K562 (cell line): ENCODE measurements around the gene KPTN. TPM values are rescaled to one million over a fixed set of nuclear protein-coding genes. Genes with fewer than 3 reads are reported as not detected.

Experiments
- BDP1 ChIP-seq: IDR thresholded peaks from 3 replicates; pipeline ENCODE4 v1.6.1; 2011; ENCODE audit not compliant: insufficient read length, insufficient read depth
- CCNT2 ChIP-seq: IDR thresholded peaks from 2 replicates; pipeline ENCODE4 v1.6.1; 2011; ENCODE audit warnings: borderline replicate concordance, low read depth, mild to moderate bottlenecking, moderate library complexity, mixed read lengths, low read length; ENCODE audit not compliant: insufficient read length; ENCODE audit errors: extremely low read depth
- CHD1 ChIP-seq: fragments of 200-600 bp; sonication (generic); IDR thresholded peaks from one replicate; pipeline ENCODE4 v1.6.1; 2012; ENCODE audit warnings: mild to moderate bottlenecking, moderate library complexity, low read length, inconsistent platforms
- DACH1 ChIP-seq: fragments of 450-650 bp; IDR thresholded peaks from 2 replicates; pipeline ENCODE4 v1.6.1; 2018; ENCODE audit not compliant: partially characterized antibody
- DPF2 ChIP-seq: fragments of 450-650 bp; IDR thresholded peaks from 2 replicates; pipeline ENCODE4 v1.6.1; 2016
- ETV1 ChIP-seq: fragments of 450-650 bp; conservative IDR thresholded peaks from 2 replicates; pipeline ENCODE4 v1.6.1; 2016; ENCODE audit warnings: missing genetic modification characterization, control low read depth, low read depth, missing compliant biosample characterization
- MAZ ChIP-seq, 2 experiments: fragments of 450-650 bp in 1 of 2; sonication (generic) in 1 of 2; formaldehyde crosslinking; IDR thresholded peaks in 1 of 2; conservative IDR thresholded peaks in 1 of 2; 2 replicates each; pipeline versions ENCODE4 v1.4.0 to v1.5.0; 2020; ENCODE audit warnings: mild to moderate bottlenecking in 1 of 2, missing genetic modification reagents in 1 of 2
- MTF1 ChIP-seq: fragments of 250-450 bp; sonication (Bioruptor Pico); IDR thresholded peaks from 2 replicates; pipeline ENCODE4 v1.9.0; 2021; ENCODE audit warnings: moderate library complexity, mild to moderate bottlenecking, inconsistent platforms, borderline replicate concordance
- PCBP1 ChIP-seq: fragments of 200-400 bp; formaldehyde crosslinking; IDR thresholded peaks from 2 replicates; pipeline ENCODE4 v1.6.1; 2018; ENCODE audit warnings: mild to moderate bottlenecking, low read depth, low read length; ENCODE audit not compliant: poor library complexity, severe bottlenecking
- RBFOX2 ChIP-seq: fragments of 200-400 bp; formaldehyde crosslinking; IDR thresholded peaks from 2 replicates; pipeline ENCODE4 v1.6.1; 2017; ENCODE audit warnings: low read depth, mild to moderate bottlenecking, low read length, moderate library complexity
- SETDB1 ChIP-seq: IDR thresholded peaks from one replicate; pipeline ENCODE4 v1.6.1; 2012; ENCODE audit warnings: low read length, control low read depth, inconsistent platforms
- SMAD2 ChIP-seq: fragments of 150-350 bp; IDR thresholded peaks from 2 replicates; pipeline ENCODE4 v1.6.1; 2014; ENCODE audit warnings: low read depth, mild to moderate bottlenecking, low read length
- WHSC1 ChIP-seq: IDR thresholded peaks from one replicate; pipeline ENCODE4 v1.6.1; 2012; ENCODE audit warnings: low read length, control low read depth, inconsistent platforms
- ZNF561 ChIP-seq: fragments of 450-650 bp; formaldehyde crosslinking; conservative IDR thresholded peaks from 2 replicates; pipeline ENCODE4 v1.4.0; 2020; ENCODE audit warnings: mild to moderate bottlenecking, moderate library complexity
- ZNF644 ChIP-seq: fragments of 200-800 bp; sonication (Bioruptor generic); IDR thresholded peaks from 2 replicates; pipeline ENCODE4 v1.6.1; 2016; ENCODE audit warnings: low read depth, missing genetic modification characterization, missing compliant biosample characterization
- ZNF695 ChIP-seq: fragments of 450-650 bp; formaldehyde crosslinking; IDR thresholded peaks from 2 replicates; pipeline ENCODE4 v1.4.0; 2020; ENCODE audit warnings: mild to moderate bottlenecking, moderate library complexity
- ZNF75A ChIP-seq: fragments of 450-650 bp; formaldehyde crosslinking; IDR thresholded peaks from 2 replicates; pipeline ENCODE4 v1.4.0; 2020; ENCODE audit warnings: mild to moderate bottlenecking
- ZNF76 ChIP-seq: fragments of 250-450 bp; sonication (Bioruptor Pico); IDR thresholded peaks from 2 replicates; pipeline ENCODE4 v1.4.0; 2020; ENCODE audit warnings: mild to moderate bottlenecking, moderate library complexity, borderline replicate concordance
- polyA plus RNA-seq, 8 experiments: library from polyadenylated mRNA; depleted of rRNA in 4 of 8; stranded (reverse) in 5 of 8; unstranded in 3 of 8; fragments of >200 nt; fragmentation: Nextera tagmentation in 2 of 8; fragmentation: Illumina TruSeq in 1 of 8; extraction: Ambion mirVana in 2 of 8; extraction: Trizol in 1 of 8; gene quantifications; 2 replicates each; pipeline versions ENCODE4 v1.2.1 to v1.2.3, GENCODE V29; 2011 to 2014; ENCODE audit warnings: inconsistent platforms in 1 of 8, missing spikeins in 1 of 8
- total RNA-seq, 7 experiments: library from RNA; depleted of rRNA in 6 of 7; stranded (reverse); fragments of >200 nt in 6 of 7; fragmentation: Illumina TruSeq in 2 of 7; extraction: Trizol in 2 of 7; gene quantifications; 2 replicates each; pipeline versions ENCODE4 v1.2.1 to v1.2.3, GENCODE V29; 2011 to 2021; ENCODE audit warnings: low replicate concordance in 1 of 7
- TF ChIP-seq, protein P1 (sequence below): sonication (generic); formaldehyde crosslinking; IDR thresholded peaks from 2 replicates; pipeline ENCODE4 v1.8.0; 2023; ENCODE audit warnings: missing genetic modification reagents, mild to moderate bottlenecking, borderline replicate concordance
- TF ChIP-seq, protein P2 (sequence below), 2 experiments: IDR thresholded peaks; 2 replicates each; pipeline ENCODE4 v1.6.1; 2011; ENCODE audit warnings: borderline replicate concordance in 1 of 2, control low read depth in 1 of 2, low read depth in 1 of 2, low read length in 1 of 2, mild to moderate bottlenecking in 1 of 2, mixed read lengths in 1 of 2, moderate library complexity in 1 of 2; ENCODE audit not compliant: insufficient read depth in 1 of 2, insufficient read length in 1 of 2, poor library complexity in 1 of 2, severe bottlenecking in 1 of 2; ENCODE audit errors: extremely low read depth in 1 of 2

KPTN gene
- total and polyA plus RNA-seq, 9 of the 15 experiments (the other 6 are each of a cell fraction or from before 2014, with no cell fraction given): 0.56 to 18.2 (median 8.5) TPM

DNA sequence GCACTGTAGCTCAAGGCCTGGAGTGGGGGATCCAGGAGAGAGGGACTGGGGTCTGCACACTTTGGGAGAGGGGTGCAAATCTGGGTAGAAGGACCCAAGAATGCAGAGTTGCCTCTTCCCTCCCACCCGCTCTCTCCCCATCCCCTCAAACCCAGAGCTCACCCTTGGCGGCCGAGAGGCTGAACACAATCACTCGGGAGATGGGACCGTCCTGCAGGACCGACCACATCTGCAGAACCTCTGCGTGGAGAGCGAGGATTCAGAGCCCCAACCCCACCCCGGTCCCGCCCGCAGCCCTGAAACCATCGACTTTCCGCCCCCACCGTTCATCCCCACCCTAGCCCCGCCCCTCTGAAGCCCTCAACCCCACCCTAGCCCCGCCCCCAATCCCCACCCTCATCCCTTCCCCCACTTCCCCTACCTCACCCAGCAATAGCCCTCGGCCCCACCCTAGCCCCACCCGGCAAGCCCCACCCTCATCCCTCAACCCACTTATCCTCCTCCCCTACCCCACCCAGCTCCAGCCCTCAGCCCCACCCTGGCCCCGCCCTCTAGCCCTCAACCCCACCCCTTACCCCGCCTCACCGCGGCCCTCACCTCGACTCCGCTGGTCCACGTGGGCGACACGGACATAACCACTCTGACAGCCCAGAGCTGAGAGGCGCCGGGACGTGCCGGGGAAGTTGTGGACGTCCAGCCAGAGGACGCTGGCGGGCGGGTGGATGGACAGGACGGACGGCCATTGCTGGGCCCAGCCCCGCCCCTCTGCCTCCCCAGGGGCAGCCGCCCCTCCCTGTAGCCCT is 4.1 kb downstream of the KPTN start (continued):
- TF ChIP-seq ZNF561 (CRISPR knock-in tag): no peak
- TF ChIP-seq RBFOX2: peak; percentile 48; the same call in 1 of the 2 replicates
- TF ChIP-seq, protein P1, sequence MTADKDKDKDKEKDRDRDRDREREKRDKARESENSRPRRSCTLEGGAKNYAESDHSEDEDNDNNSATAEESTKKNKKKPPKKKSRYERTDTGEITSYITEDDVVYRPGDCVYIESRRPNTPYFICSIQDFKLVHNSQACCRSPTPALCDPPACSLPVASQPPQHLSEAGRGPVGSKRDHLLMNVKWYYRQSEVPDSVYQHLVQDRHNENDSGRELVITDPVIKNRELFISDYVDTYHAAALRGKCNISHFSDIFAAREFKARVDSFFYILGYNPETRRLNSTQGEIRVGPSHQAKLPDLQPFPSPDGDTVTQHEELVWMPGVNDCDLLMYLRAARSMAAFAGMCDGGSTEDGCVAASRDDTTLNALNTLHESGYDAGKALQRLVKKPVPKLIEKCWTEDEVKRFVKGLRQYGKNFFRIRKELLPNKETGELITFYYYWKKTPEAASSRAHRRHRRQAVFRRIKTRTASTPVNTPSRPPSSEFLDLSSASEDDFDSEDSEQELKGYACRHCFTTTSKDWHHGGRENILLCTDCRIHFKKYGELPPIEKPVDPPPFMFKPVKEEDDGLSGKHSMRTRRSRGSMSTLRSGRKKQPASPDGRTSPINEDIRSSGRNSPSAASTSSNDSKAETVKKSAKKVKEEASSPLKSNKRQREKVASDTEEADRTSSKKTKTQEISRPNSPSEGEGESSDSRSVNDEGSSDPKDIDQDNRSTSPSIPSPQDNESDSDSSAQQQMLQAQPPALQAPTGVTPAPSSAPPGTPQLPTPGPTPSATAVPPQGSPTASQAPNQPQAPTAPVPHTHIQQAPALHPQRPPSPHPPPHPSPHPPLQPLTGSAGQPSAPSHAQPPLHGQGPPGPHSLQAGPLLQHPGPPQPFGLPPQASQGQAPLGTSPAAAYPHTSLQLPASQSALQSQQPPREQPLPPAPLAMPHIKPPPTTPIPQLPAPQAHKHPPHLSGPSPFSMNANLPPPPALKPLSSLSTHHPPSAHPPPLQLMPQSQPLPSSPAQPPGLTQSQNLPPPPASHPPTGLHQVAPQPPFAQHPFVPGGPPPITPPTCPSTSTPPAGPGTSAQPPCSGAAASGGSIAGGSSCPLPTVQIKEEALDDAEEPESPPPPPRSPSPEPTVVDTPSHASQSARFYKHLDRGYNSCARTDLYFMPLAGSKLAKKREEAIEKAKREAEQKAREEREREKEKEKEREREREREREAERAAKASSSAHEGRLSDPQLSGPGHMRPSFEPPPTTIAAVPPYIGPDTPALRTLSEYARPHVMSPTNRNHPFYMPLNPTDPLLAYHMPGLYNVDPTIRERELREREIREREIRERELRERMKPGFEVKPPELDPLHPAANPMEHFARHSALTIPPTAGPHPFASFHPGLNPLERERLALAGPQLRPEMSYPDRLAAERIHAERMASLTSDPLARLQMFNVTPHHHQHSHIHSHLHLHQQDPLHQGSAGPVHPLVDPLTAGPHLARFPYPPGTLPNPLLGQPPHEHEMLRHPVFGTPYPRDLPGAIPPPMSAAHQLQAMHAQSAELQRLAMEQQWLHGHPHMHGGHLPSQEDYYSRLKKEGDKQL (CRISPR knock-in tag): no peak
- TF ChIP-seq DACH1: no peak
- TF ChIP-seq MAZ (CRISPR knock-in tag; conservative IDR thresholded peaks at IDR 0.05 in 1 of 2, IDR thresholded peaks at IDR 0.05 in 1 of 2): peak; percentile 35 to 46; a peak in 2 of 4 replicates
- TF ChIP-seq SMAD2: no peak
- no peak for TF ChIP-seq ETV1 (tag)
- TF ChIP-seq, protein P2, sequence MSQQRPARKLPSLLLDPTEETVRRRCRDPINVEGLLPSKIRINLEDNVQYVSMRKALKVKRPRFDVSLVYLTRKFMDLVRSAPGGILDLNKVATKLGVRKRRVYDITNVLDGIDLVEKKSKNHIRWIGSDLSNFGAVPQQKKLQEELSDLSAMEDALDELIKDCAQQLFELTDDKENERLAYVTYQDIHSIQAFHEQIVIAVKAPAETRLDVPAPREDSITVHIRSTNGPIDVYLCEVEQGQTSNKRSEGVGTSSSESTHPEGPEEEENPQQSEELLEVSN (IDR thresholded peaks at IDR 0.05; ENCODE audit: borderline replicate concordance in 1 of 2, extremely low read depth in 1 of 2, insufficient read depth in 1 of 2, insufficient read length in 1 of 2, low read depth in 1 of 2, low read length in 1 of 2, poor library complexity in 1 of 2, severe bottlenecking in 1 of 2): peak; percentile 75 to 87
- no peak for TF ChIP-seq ZNF695 (CRISPR knock-in tag)
- TF ChIP-seq ZNF75A (CRISPR knock-in tag): no peak
- no peak for TF ChIP-seq ZNF644 (tag)
- no peak for TF ChIP-seq BDP1
- no peak for TF ChIP-seq CHD1
- no peak for TF ChIP-seq DPF2
- no peak for TF ChIP-seq ZNF76 (CRISPR knock-in tag)
- no peak for TF ChIP-seq MTF1 (CRISPR knock-in tag)
- peak; percentile 45 for TF ChIP-seq CCNT2
- TF ChIP-seq WHSC1: no peak
- TF ChIP-seq SETDB1: no peak
- peak; percentile 52 for TF ChIP-seq PCBP1
